HG03354 (cell line): ENCODE results near the gene FRMD4A.

Experiments used
- ATAC-seq: cut with Tn5 transposase; IDR thresholded peaks from one replicate; pipeline ENCODE4 v1.9.1; 2021; ENCODE audit warnings: mild to moderate bottlenecking; ENCODE audit not compliant: unreplicated experiment, poor library complexity, severe bottlenecking

Gene FRMD4A

GRCh38 chr10:14010769-14011574, 319.8 kb downstream of the FRMD4A start:
- ATAC-seq, result no peak

- peak; percentile 33 for ATAC-seq
These were observed 320.6 kb downstream of the FRMD4A start for GRCh38 chr10:14010101-14010558.

- ATAC-seq, result peak; percentile 60
These were observed 321.2 kb downstream of the FRMD4A start for GRCh38 chr10:14009371-14010100.

- ATAC-seq, result no peak
These were observed 322.0 kb downstream of the FRMD4A start for GRCh38 chr10:14008740-14009080.

GRCh38 chr10:14004536-14004935, 326.2 kb downstream of the FRMD4A start:
- no peak for ATAC-seq

- ATAC-seq, result no peak
These were observed 327.1 kb downstream of the FRMD4A start for GRCh38 chr10:14003517-14004184.

- no peak for ATAC-seq
These were observed 329.3 kb downstream of the FRMD4A start for GRCh38 chr10:14001298-14002040.

GRCh38 chr10:13998163-13998835, 332.4 kb downstream of the FRMD4A start:
- no peak for ATAC-seq

- ATAC-seq, result no peak
These were observed 333.1 kb downstream of the FRMD4A start for GRCh38 chr10:13997650-13998049.

GRCh38 chr10:13994932-13995331, 335.8 kb downstream of the FRMD4A start:
- no peak for ATAC-seq

- ATAC-seq, result no peak
These were observed 337.0 kb downstream of the FRMD4A start for GRCh38 chr10:13993673-13994089.

GRCh38 chr10:13993169-13993568, 337.6 kb downstream of the FRMD4A start:
- ATAC-seq, result no peak

GRCh38 chr10:13991353-13991752, 339.4 kb downstream of the FRMD4A start:
- ATAC-seq, result no peak

- no peak for ATAC-seq
These were observed 339.8 kb downstream of the FRMD4A start for GRCh38 chr10:13990946-13991345.

- no peak for ATAC-seq
These were observed 340.3 kb downstream of the FRMD4A start for GRCh38 chr10:13990392-13990805.

GRCh38 chr10:13989616-13990015, 341.1 kb downstream of the FRMD4A start:
- ATAC-seq, result no peak

- ATAC-seq, result no peak
These were observed 343.3 kb downstream of the FRMD4A start for GRCh38 chr10:13987446-13987845.

- no peak for ATAC-seq
These were observed 346.0 kb downstream of the FRMD4A start for GRCh38 chr10:13984647-13985155.

- ATAC-seq, result no peak
These were observed 347.7 kb downstream of the FRMD4A start for GRCh38 chr10:13983035-13983434.
